DOHH2 (cell line): ENCODE data around the gene MSMB.

Source experiments
- H3F3A ChIP-seq: fragments of 200-600 bp; sonication (generic), shearing (Covaris generic); 2 replicates; pipeline ENCODE4 v1.6.0; 2016; ENCODE audit warnings: antibody characterized with exemption, mild to moderate bottlenecking; ENCODE audit not compliant: control insufficient read depth, insufficient read depth
- H3K27ac ChIP-seq: fragments of 200-600 bp; sonication (generic); 2 replicates; pipeline ENCODE4 v1.5.1; 2014; ENCODE audit warnings: low read depth, mild to moderate bottlenecking, low read length, moderate library complexity
- H3K27me3 ChIP-seq: fragments of 200-600 bp; sonication (generic); 2 replicates; pipeline ENCODE4 v1.6.1; 2014; ENCODE audit warnings: mild to moderate bottlenecking, low read length, mixed read lengths; ENCODE audit not compliant: control insufficient read depth
- H3K36me3 ChIP-seq: fragments of 200-600 bp; sonication (generic); 2 replicates; pipeline ENCODE4 v1.6.1; 2014; ENCODE audit warnings: mild to moderate bottlenecking, low read length, moderate library complexity, mixed read lengths; ENCODE audit not compliant: control insufficient read depth
- H3K4me1 ChIP-seq: fragments of 200-600 bp; sonication (generic); 2 replicates; pipeline ENCODE4 v1.6.1; 2014; ENCODE audit warnings: mild to moderate bottlenecking, low read length, mixed read lengths; ENCODE audit not compliant: control insufficient read depth
- H3K4me2 ChIP-seq: fragments of 200-600 bp; sonication (generic); 2 replicates; pipeline ENCODE4 v1.6.0; 2014; ENCODE audit warnings: mild to moderate bottlenecking, low read length, moderate library complexity
- H3K4me3 ChIP-seq: fragments of 200-600 bp; sonication (generic); 2 replicates; pipeline ENCODE4 v1.5.1; 2014; ENCODE audit warnings: mild to moderate bottlenecking, low read length, mixed read lengths
- H3K79me2 ChIP-seq: fragments of 200-600 bp; sonication (generic); 2 replicates; pipeline ENCODE4 v1.6.1; 2014; ENCODE audit warnings: mild to moderate bottlenecking, low read length, mixed read lengths; ENCODE audit not compliant: control insufficient read depth
- H3K9me2 ChIP-seq: fragments of 200-600 bp; sonication (generic); replicated peaks from 2 replicates; pipeline ENCODE4 v1.6.1; 2014; ENCODE audit warnings: mild to moderate bottlenecking, low read length, mixed read lengths; ENCODE audit not compliant: control insufficient read depth
- H3K9me3 ChIP-seq: fragments of 200-600 bp; sonication (generic); 2 replicates; pipeline ENCODE4 v1.6.1; 2014; ENCODE audit warnings: antibody characterized with exemption, low read length, mixed read lengths; ENCODE audit not compliant: control insufficient read depth, insufficient read depth
- H4K20me1 ChIP-seq: fragments of 200-600 bp; sonication (generic); 2 replicates; pipeline ENCODE4 v1.6.0; 2014; ENCODE audit warnings: low read depth, mild to moderate bottlenecking, antibody characterized with exemption, low read length, moderate library complexity; ENCODE audit not compliant: control insufficient read depth, insufficient read depth
- CTCF ChIP-seq: fragments of 200-600 bp; sonication (generic); IDR thresholded peaks from one replicate; pipeline ENCODE4 v1.5.1; 2014; ENCODE audit warnings: antibody characterized with exemption, mild to moderate bottlenecking, low read depth, low read length; ENCODE audit not compliant: poor library complexity, severe bottlenecking
- EZH2phosphoT487 ChIP-seq: fragments of 200-600 bp; sonication (generic); IDR thresholded peaks from 2 replicates; pipeline ENCODE4 v1.6.1; 2017; ENCODE audit warnings: borderline replicate concordance, mild to moderate bottlenecking, antibody characterized with exemption, low read length, moderate library complexity, mixed read lengths

Gene MSMB

GRCh38 chr10:46079831-46080585 lies 33.9 kb upstream of the MSMB start:
- no peak overlapping the region for H3K27ac ChIP-seq
- H3K9me3 ChIP-seq: no peaks in the 10 kb centered on the region
- H3K79me2 ChIP-seq: no peaks in the 10 kb centered on the region
- no peaks in the 10 kb centered on the region for H3K9me2 ChIP-seq
- H3K4me3 ChIP-seq: no peak overlapping the region
- H3K4me1 ChIP-seq: no peaks in the 10 kb centered on the region
- H4K20me1 ChIP-seq: no peaks in the 10 kb centered on the region
- H3F3A ChIP-seq: no peaks in the 10 kb centered on the region
- H3K4me2 ChIP-seq: no peak overlapping the region
- peaks cover 4% of the 10 kb centered on the region; the same call in 1 of the 2 replicates for H3K27me3 ChIP-seq
- TF ChIP-seq EZH2phosphoT487: no peak
- no peak for TF ChIP-seq CTCF
- no peaks in the 10 kb centered on the region for H3K36me3 ChIP-seq

- no peaks in the 10 kb centered on the region for H3F3A ChIP-seq
- no peaks in the 10 kb centered on the region for H3K4me1 ChIP-seq
- H4K20me1 ChIP-seq: no peaks in the 10 kb centered on the region
- H3K36me3 ChIP-seq: no peaks in the 10 kb centered on the region
- no peak overlapping the region for H3K4me3 ChIP-seq
- no peak overlapping the region for H3K27ac ChIP-seq
- TF ChIP-seq EZH2phosphoT487: no peak
- no peak for TF ChIP-seq CTCF
- no peaks in the 10 kb centered on the region for H3K79me2 ChIP-seq
- no peaks in the 10 kb centered on the region for H3K9me2 ChIP-seq
- no peaks in the 10 kb centered on the region for H3K9me3 ChIP-seq
- no peak overlapping the region for H3K4me2 ChIP-seq
- peaks cover 4% of the 10 kb centered on the region; the same call in 1 of the 2 replicates for H3K27me3 ChIP-seq
Observed at GRCh38 chr10:46077731-46078413, 31.8 kb upstream of the MSMB start.

GRCh38 chr10:46077141-46077554 lies 31.1 kb upstream of the MSMB start:
- no peaks in the 10 kb centered on the region for H3F3A ChIP-seq
- H3K9me3 ChIP-seq: no peaks in the 10 kb centered on the region
- H3K27ac ChIP-seq: no peak overlapping the region
- H3K9me2 ChIP-seq: no peaks in the 10 kb centered on the region
- no peaks in the 10 kb centered on the region for H3K36me3 ChIP-seq
- peaks cover 4% of the 10 kb centered on the region; the same call in 1 of the 2 replicates for H3K27me3 ChIP-seq
- H3K79me2 ChIP-seq: no peaks in the 10 kb centered on the region
- H4K20me1 ChIP-seq: no peaks in the 10 kb centered on the region
- TF ChIP-seq CTCF (no peak), EZH2phosphoT487 (no peak)
- no peaks in the 10 kb centered on the region for H3K4me1 ChIP-seq
- H3K4me3 ChIP-seq: no peak overlapping the region
- no peak overlapping the region for H3K4me2 ChIP-seq
